Endothelial cell of umbilical vein (primary cell): ENCODE measurements around the gene GOLGA8R. TPM values are rescaled to one million over a fixed set of nuclear protein-coding genes. Genes with fewer than 3 reads are reported as not detected.
"Not testable (repeated sequence)": the region's sequence is repeated elsewhere in the genome, so short reads cannot be mapped to it uniquely, and the experiment has no call there.

Experiments
- BruUV-seq: library from RNA; stranded (reverse); fragments of 400-500 nt; replicated peaks from 2 replicates; lab custom pipeline; 2021; lab: Mats Ljungman, UMichigan
- CTCF ChIA-PET: fragments of 300-600, 350-600 bp; sonication (Branson Sonifier 250); formaldehyde crosslinking; loops from one replicate; lab custom pipeline; 2021; ENCODE audit warnings: antibody characterized with exemption, inconsistent platforms; lab: Charles Lee
- POLR2A ChIA-PET: fragments of 300-600, 350-600 bp; sonication (Branson Sonifier 250); formaldehyde crosslinking; loops from one replicate; lab custom pipeline; 2021; ENCODE audit warnings: antibody characterized with exemption, inconsistent platforms; lab: Charles Lee
- DNase-seq: peaks from one replicate; pipeline ENCODE4 v3.0.0-alpha.2; 2011; ENCODE audit warnings: low read depth, low spot score
- FAIRE-seq: peaks from 2 replicates; lab custom pipeline; 2011; peaks lifted over from hg19 to GRCh38; lab: Jason Lieb, UNC
- H2AFZ ChIP-seq: 2 replicates; pipeline ENCODE4 v1.6.0; 2012; ENCODE audit warnings: low read depth, low read length, control low read depth, inconsistent platforms
- H3K27ac ChIP-seq: 2 replicates; pipeline ENCODE4 v1.5.1; 2011; ENCODE audit warnings: low read depth, mild to moderate bottlenecking, control low read depth, low read length, moderate library complexity; ENCODE audit not compliant: insufficient read depth
- H3K27me3 ChIP-seq, 2 experiments: 2 replicates each; pipeline versions ENCODE4 v1.6.0 to v1.6.1; 2011; ENCODE audit warnings: low read length in 2 of 2, mixed read lengths in 1 of 2; ENCODE audit not compliant: control insufficient read depth in 2 of 2, insufficient read depth in 2 of 2
- H3K36me3 ChIP-seq, 2 experiments: 2 replicates in 1 of 2; 3 replicates in 1 of 2; pipeline ENCODE4 v1.5.1; 2011; ENCODE audit warnings: low read length in 2 of 2, mild to moderate bottlenecking in 1 of 2, moderate library complexity in 1 of 2; ENCODE audit not compliant: control insufficient read depth in 2 of 2, insufficient read depth in 2 of 2; ENCODE audit errors: extremely low read depth in 1 of 2
- H3K4me1 ChIP-seq: 3 replicates; pipeline ENCODE4 v1.5.1; 2011; ENCODE audit warnings: mild to moderate bottlenecking, low read length; ENCODE audit not compliant: control insufficient read depth, insufficient read depth; ENCODE audit errors: extremely low read depth
- H3K4me2 ChIP-seq: 2 replicates; pipeline ENCODE4 v1.6.1; 2011; ENCODE audit warnings: low read length, control low read depth, mixed read lengths; ENCODE audit not compliant: insufficient read depth
- H3K4me3 ChIP-seq, 3 experiments: fragments of 200-600 bp in 1 of 3; sonication (generic), shearing (Covaris generic) in 1 of 3; replicated peaks in 1 of 3; 2 replicates each; pipeline ENCODE4 v1.5.1; 2011 to 2016; ENCODE audit warnings: control low read depth in 3 of 3, low read length in 3 of 3, mild to moderate bottlenecking in 2 of 3, inconsistent platforms in 1 of 3, low read depth in 1 of 3, moderate library complexity in 1 of 3; ENCODE audit not compliant: insufficient read depth in 1 of 3
- H3K79me2 ChIP-seq: 2 replicates; pipeline ENCODE4 v1.6.0; 2012; ENCODE audit warnings: low read length, inconsistent platforms; ENCODE audit not compliant: control insufficient read depth, insufficient read depth
- H3K9ac ChIP-seq: replicated peaks from 2 replicates; pipeline ENCODE3; 2011; ENCODE audit warnings: low read length, control low read depth; ENCODE audit not compliant: insufficient read depth; ENCODE audit errors: extremely low read depth
- H3K9me1 ChIP-seq: replicated peaks from 3 replicates; pipeline ENCODE4 v1.6.0; 2011; ENCODE audit warnings: mild to moderate bottlenecking, low read length; ENCODE audit not compliant: control insufficient read depth, insufficient read depth; ENCODE audit errors: extremely low read depth
- H3K9me3 ChIP-seq: replicated peaks from 2 replicates; pipeline ENCODE4 v1.5.1; 2012; ENCODE audit warnings: low read length, inconsistent platforms; ENCODE audit not compliant: control insufficient read depth, insufficient read depth
- H4K20me1 ChIP-seq: replicated peaks from 2 replicates; pipeline ENCODE3; 2011; ENCODE audit warnings: mild to moderate bottlenecking, low read length; ENCODE audit not compliant: control insufficient read depth, insufficient read depth; ENCODE audit errors: extremely low read depth
- dilution Hi-C: fragments of 300-500 bp; cut with MboI; formaldehyde crosslinking; loops from one replicate; pipeline ENCODE4 v1.15.0; 2019; ENCODE audit warnings: low sequenced_read_pairs; ENCODE audit not compliant: extremely low pct_ligation_motif_present
- intact Hi-C: fragments of 100-400 bp; cut with micrococcal nuclease; formaldehyde crosslinking; loops from one replicate; pipeline ENCODE4 v1.10.0; 2022
- polyA plus RNA-seq, 4 experiments: library from polyadenylated mRNA; depleted of rRNA in 3 of 4; stranded (reverse) in 3 of 4; unstranded in 1 of 4; fragments of >200 nt; gene quantifications; 2 replicates each; pipeline versions ENCODE4 v1.2.1 to v1.2.3, GENCODE V29; 2011 to 2012; ENCODE audit warnings: missing spikeins in 1 of 4
- small RNA-seq: library from RNA; depleted of rRNA; stranded (forward); fragments of <200 nt; gene quantifications from one replicate; pipeline ENCODE3, GENCODE V24; 2012; ENCODE audit warnings: low replicate concordance, low read depth; ENCODE audit not compliant: insufficient read depth, insufficient read length
- total RNA-seq: library from RNA; stranded (reverse); gene quantifications from 2 replicates; pipeline ENCODE4 v1.2.3, GENCODE V29; 2021

GOLGA8R gene
- total and polyA plus RNA-seq, 2 donors (not counting 3 experiments of a cell fraction or from before 2014, with no cell fraction given): 0.35 to 2.2 TPM

DNA sequence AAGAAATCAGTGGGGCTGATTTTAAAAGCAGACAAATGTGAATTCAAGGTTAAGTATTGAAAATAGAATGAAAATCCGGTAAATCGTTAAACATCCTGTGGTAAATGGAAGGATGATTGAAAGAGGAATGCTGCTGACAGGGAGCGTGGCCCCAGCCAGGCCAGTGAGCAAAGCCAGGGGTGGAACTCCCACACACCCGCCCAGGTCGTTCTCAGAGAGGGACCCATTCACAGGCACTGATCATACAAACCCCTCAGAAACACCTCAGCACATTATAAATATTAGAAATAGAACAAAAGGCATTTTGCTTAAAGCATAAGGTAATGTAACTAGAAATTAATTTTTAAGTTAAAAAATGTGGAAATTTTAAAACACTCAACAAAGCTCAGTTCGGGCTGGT is 59.0 kb downstream of the GOLGA8R start:
- H3K4me1 ChIP-seq, H3K9ac ChIP-seq, H3K9me1 ChIP-seq, H3K27me3 ChIP-seq, DNase-seq, H3K79me2 ChIP-seq, intact Hi-C loops, H4K20me1 ChIP-seq, dilution Hi-C loops, H3K36me3 ChIP-seq, H2AFZ ChIP-seq, H3K4me3 ChIP-seq, POLR2A ChIA-PET, H3K9me3 ChIP-seq, CTCF ChIA-PET, BruUV-seq, H3K27ac ChIP-seq, FAIRE-seq, H3K4me2 ChIP-seq: not testable (repeated sequence)

Small RNAs within 50 kb of the gene (small RNA-seq; reads per million reads assigned to genes)
- not detected for gene AC019322.2
- gene RF00019: not detected
- gene RF00096: not detected
- not detected for gene RN7SL196P

Other genes starting within 250 kb of the GOLGA8R start
- gene CHRFAM7A, start 20.7 kb downstream of the GOLGA8R start, total RNA-seq: 7.1 and 9.1 TPM in 2 replicates
- 1.2 and 1.5 TPM in 2 replicates for gene CHRFAM7A, start 20.7 kb downstream of the GOLGA8R start, polyA plus RNA-seq
- 1.1 and 1.4 TPM in 2 replicates for gene GOLGA8Q, start 137.8 kb upstream of the GOLGA8R start, total RNA-seq
- 0.06 and 0.46 TPM in 2 replicates for gene GOLGA8Q, start 137.8 kb upstream of the GOLGA8R start, polyA plus RNA-seq
- 2.3 and 3.3 TPM in 2 replicates for gene GOLGA8H, start 189.8 kb upstream of the GOLGA8R start, total RNA-seq
- gene GOLGA8H, start 189.8 kb upstream of the GOLGA8R start, polyA plus RNA-seq: 0.29 and 0.39 TPM in 2 replicates